GM21423 (cell line): ENCODE measurements around the gene DGKI.

ENCODE experiments used
- ATAC-seq: cut with Tn5 transposase; IDR thresholded peaks from one replicate; pipeline ENCODE4 v1.9.1; 2021; ENCODE audit warnings: mild to moderate bottlenecking, moderate library complexity; ENCODE audit not compliant: unreplicated experiment

DGKI gene

GRCh38 chr7:137609500-137609899 lies 237.3 kb downstream of the DGKI start:
- ATAC-seq: no peak

- no peak for ATAC-seq
Measured at GRCh38 chr7:137606061-137606674, 240.6 kb downstream of the DGKI start.

- no peak for ATAC-seq
Measured at GRCh38 chr7:137603043-137603442, 243.7 kb downstream of the DGKI start.

GRCh38 chr7:137601642-137602041 lies 245.1 kb downstream of the DGKI start:
- no peak for ATAC-seq

- ATAC-seq: no peak
Measured at GRCh38 chr7:137597856-137598255, 248.9 kb downstream of the DGKI start.

GRCh38 chr7:137593115-137593711 lies 253.6 kb downstream of the DGKI start:
- no peak for ATAC-seq

- peak; percentile 59 for ATAC-seq
Measured at GRCh38 chr7:137592232-137592896, 254.4 kb downstream of the DGKI start.

- ATAC-seq: no peak
Measured at GRCh38 chr7:137591421-137591837, 255.3 kb downstream of the DGKI start.

GRCh38 chr7:137590756-137591305 lies 255.9 kb downstream of the DGKI start:
- no peak for ATAC-seq

- ATAC-seq: no peak
Measured at GRCh38 chr7:137590071-137590755, 256.6 kb downstream of the DGKI start.

GRCh38 chr7:137587326-137587725 lies 259.4 kb downstream of the DGKI start:
- ATAC-seq: no peak

- ATAC-seq: no peak
Measured at GRCh38 chr7:137585591-137585990, 261.2 kb downstream of the DGKI start.

- ATAC-seq: no peak
Measured at GRCh38 chr7:137583172-137583571, 263.6 kb downstream of the DGKI start.

GRCh38 chr7:137579913-137580640 lies 266.7 kb downstream of the DGKI start:
- ATAC-seq: no peak

- ATAC-seq: no peak
Measured at GRCh38 chr7:137578541-137578940, 268.2 kb downstream of the DGKI start.

- no peak for ATAC-seq
Measured at GRCh38 chr7:137577184-137577583, 269.6 kb downstream of the DGKI start.

GRCh38 chr7:137576481-137576880 lies 270.3 kb downstream of the DGKI start:
- no peak for ATAC-seq

GRCh38 chr7:137574812-137575211 lies 272.0 kb downstream of the DGKI start:
- no peak for ATAC-seq

GRCh38 chr7:137572056-137572784 lies 274.6 kb downstream of the DGKI start:
- ATAC-seq: no peak

- no peak for ATAC-seq
Measured at GRCh38 chr7:137564677-137565076, 282.1 kb downstream of the DGKI start.
